NOMO-1 treated with dmso at 0.1 percent for 144 hours (cell line): ENCODE data around the gene KIAA1191.

Source experiments
- DNase-seq: peaks from one replicate; lab custom pipeline; 2025; ENCODE audit not compliant: unreplicated experiment; lab: John Stamatoyannopoulos, UW

The KIAA1191 gene

GRCh38 chr5:176365351-176366231, 4.0 kb upstream of the KIAA1191 start, which contains the start of gene ARL10:
TSS of gene ARL10 (plus strand) at chr5:176365487. CDS start at chr5:176365564, 77 bp downstream.
- DNase-seq, result no peak

- no peak for DNase-seq
Measured at GRCh38 chr5:176364765-176365350, 3.3 kb upstream of the KIAA1191 start.

GRCh38 chr5:176362233-176362490, 598 bp upstream of the KIAA1191 start:
- no peak for DNase-seq

GRCh38 chr5:176360894-176361436, 599 bp downstream of the KIAA1191 start:
- DNase-seq, result no peak

- no peak for DNase-seq
Measured at GRCh38 chr5:176359658-176360057, 1.9 kb downstream of the KIAA1191 start.

- no peak for DNase-seq
Measured at GRCh38 chr5:176356179-176356566, 5.4 kb downstream of the KIAA1191 start.

GRCh38 chr5:176355400-176356178, 6.0 kb downstream of the KIAA1191 start:
- DNase-seq, result no peak

GRCh38 chr5:176353533-176353932, 8.0 kb downstream of the KIAA1191 start:
- no peak for DNase-seq

- no peak for DNase-seq
Measured at GRCh38 chr5:176352116-176352878, 9.3 kb downstream of the KIAA1191 start.

- no peak for DNase-seq
Measured at GRCh38 chr5:176350416-176350815, 11.1 kb downstream of the KIAA1191 start.

GRCh38 chr5:176342766-176343458, 18.7 kb downstream of the KIAA1191 start:
- no peak for DNase-seq

GRCh38 chr5:176342158-176342483, 19.4 kb downstream of the KIAA1191 start:
- no peak for DNase-seq

- no peak for DNase-seq
Measured at GRCh38 chr5:176341325-176342157, 20.0 kb downstream of the KIAA1191 start.

GRCh38 chr5:176339304-176339703, 22.3 kb downstream of the KIAA1191 start:
- no peak for DNase-seq

GRCh38 chr5:176337913-176338312, 23.7 kb downstream of the KIAA1191 start:
- DNase-seq, result no peak

- no peak for DNase-seq
Measured at GRCh38 chr5:176334031-176334770, 27.4 kb downstream of the KIAA1191 start.

- no peak for DNase-seq
Measured at GRCh38 chr5:176320577-176320976, 41.0 kb downstream of the KIAA1191 start.

- no peak for DNase-seq
Measured at GRCh38 chr5:176319827-176320554, 41.6 kb downstream of the KIAA1191 start.
